ENCODE results near the gene SPRYD7. TPM values are rescaled to one million over a fixed set of nuclear protein-coding genes. Genes with fewer than 3 reads are reported as not detected.
A peak's percentile ranks its signal among the peaks of the same experiment; 100 is the strongest.
"Not testable (repeated sequence)": the region's sequence is repeated elsewhere in the genome, so short reads cannot be mapped to it uniquely, and the experiment has no call there.

SPRYD7 gene
- total RNA-seq, 2 donors from 2014 or later, result 5.2 to 8.0 TPM

DNA sequence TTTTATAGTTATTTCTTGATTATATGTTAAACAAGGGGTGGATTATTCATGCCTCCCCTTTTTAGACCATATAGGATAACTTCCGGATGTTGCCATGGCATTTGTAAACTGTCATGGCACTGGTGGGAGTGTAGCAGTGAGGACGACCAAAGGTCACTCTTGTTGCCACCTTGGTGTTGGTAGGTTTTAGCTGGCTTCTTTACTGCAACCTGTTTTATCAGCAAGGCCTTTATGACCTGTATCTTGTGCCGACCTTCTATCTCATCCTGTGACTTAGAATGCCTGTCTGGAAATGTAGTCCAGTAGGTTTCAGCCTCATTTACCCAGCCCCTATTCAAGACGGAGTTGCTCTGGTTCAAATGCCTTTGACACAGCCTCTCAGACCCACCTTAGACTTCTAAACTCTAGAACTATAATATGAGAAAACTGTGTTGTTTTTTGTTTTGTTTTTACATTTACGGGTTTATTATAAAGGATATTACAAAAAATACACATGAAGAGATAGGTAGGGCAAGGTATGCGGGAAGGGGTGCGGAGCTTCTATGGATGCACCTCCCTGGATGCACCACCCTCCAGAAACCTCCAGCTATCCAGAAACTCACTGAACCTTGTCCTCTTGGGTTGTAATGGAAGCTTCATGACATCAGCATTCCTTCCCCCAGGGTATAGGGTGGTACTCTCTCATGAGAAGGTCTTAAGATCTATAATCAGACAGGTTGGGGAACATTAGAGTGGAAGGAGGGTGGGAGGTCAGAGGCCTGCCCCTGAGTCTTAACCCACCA is 15.8 kb upstream of the SPRYD7 start:
- DNase-seq (ENCODE audit: low spot score) (no peak), ATAC-seq (no peak)
- Mint-ChIP-seq H3K4me1 (ENCODE audit: low read depth in 2 of 2) (no peaks in the 10 kb centered on the region), H3K27me3 (no peaks in the 10 kb centered on the region), H3K9me3 (no peaks in the 10 kb centered on the region), H3K36me3 (no peaks in the 10 kb centered on the region), H3K27ac (no peak overlapping the region), H3K4me3 (no peak overlapping the region)

DNA sequence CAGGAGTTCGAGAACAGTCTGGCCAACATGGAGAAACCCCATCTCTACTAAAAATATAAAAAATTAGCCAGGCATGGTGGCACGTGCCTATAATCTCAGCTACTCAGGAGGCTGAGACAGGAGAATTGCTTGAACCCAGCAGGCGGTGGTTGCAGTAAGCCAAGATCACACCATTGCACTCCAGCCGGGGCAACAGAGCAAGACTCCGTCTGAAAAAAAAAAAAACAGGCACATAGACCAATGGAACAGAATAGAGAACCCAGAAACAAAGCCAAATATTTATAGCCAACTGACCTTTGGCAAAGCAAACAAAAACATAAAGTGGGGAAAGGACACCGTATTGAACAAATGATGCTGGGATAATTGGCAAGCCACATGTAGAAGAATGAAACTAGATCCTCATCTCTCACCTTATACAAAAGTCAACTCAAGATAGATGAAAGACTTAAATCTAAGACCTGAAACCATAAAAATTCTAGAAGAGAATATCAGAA is 12.7 kb upstream of the SPRYD7 start:
- H3K36me3 Mint-ChIP-seq; H3K4me3 Mint-ChIP-seq; H3K27me3 Mint-ChIP-seq; ATAC-seq; DNase-seq (ENCODE audit: low spot score); H3K9me3 Mint-ChIP-seq; H3K27ac Mint-ChIP-seq; H3K4me1 Mint-ChIP-seq (ENCODE audit: low read depth in 2 of 2): not testable (repeated sequence)

DNA sequence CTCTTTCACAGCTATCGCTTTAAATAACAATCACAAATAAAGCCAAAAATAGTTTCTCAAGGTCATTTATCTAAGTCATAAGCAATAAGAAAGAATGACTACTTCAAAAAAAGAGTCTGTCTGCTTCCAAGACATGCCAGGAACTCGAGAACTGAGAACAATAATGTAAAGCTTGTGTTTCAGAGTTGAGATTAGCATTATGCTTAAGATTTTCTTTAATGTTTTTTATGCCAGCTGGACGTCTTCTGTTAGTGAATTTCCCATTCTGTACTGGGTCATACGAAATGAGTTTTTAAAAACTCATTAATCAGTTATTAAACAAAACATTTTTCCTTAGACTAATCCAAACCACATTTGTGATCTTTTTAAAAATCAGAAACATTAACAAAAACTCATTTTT is 3.2 kb upstream of the SPRYD7 start:
- Mint-ChIP-seq H3K4me3 (no peak overlapping the region), H3K27me3 (no peaks in the 10 kb centered on the region)

DNA sequence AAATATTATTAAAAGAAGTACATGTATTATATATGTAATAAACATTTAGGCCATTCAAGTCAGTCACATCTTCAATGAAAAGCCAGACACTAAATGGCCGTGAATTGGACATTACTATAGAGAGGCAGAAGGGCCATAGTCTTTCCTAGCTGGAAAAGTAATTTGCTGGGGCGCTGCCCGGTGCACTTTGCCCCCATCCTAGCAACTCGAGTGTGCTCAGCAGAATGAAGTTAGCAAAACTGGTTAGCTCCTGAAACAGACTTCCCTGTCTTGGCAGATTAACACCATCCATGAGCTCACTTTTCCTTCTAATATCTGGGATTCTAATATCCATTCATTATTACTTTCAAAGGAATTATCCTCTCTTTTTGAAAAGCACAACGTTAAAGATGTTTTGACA is 2.8 kb upstream of the SPRYD7 start:
- H3K27ac Mint-ChIP-seq, result no peak overlapping the region
- no peaks in the 10 kb centered on the region for H3K36me3 Mint-ChIP-seq
- no peaks in the 10 kb centered on the region for H3K27me3 Mint-ChIP-seq
- ATAC-seq (no peak), DNase-seq (ENCODE audit: low spot score) (no peak)
- H3K4me3 Mint-ChIP-seq, result no peak overlapping the region
- H3K4me1 Mint-ChIP-seq (ENCODE audit: low read depth in 2 of 2), result peaks cover 6 to 16% of the 10 kb centered on the region in 2 donors
- no peaks in the 10 kb centered on the region for H3K9me3 Mint-ChIP-seq

More for the DNA sequence above, 3.2 kb upstream of the SPRYD7 start:
- DNase-seq (ENCODE audit: low spot score), result no peak
- Mint-ChIP-seq H3K36me3 (no peaks in the 10 kb centered on the region), H3K4me1 (ENCODE audit: low read depth in 2 of 2) (peaks cover 6 to 16% of the 10 kb centered on the region in 2 donors), H3K9me3 (no peaks in the 10 kb centered on the region), H3K27ac (no peak overlapping the region)
- no peak for ATAC-seq

DNA sequence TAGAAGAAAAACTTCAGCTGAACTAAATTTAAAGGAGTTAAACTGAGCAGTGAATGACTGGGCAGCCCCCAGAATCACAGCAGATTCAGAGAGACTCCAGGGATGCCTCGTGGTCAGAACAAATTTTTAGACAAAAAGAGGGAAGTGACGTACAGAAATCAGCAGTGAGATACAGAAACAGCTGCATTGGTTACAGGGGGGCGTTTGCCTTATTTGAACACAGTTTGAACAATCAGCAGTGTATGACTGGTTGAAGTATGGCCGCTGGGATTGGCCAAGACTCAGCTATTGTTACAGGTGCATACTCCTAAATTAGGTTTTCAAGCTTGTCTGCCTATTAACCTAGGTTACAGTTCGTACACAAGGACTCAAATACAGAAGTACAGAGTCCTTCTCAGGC is 2.2 kb upstream of the SPRYD7 start:
- no peaks in the 10 kb centered on the region for H3K27me3 Mint-ChIP-seq
- no peaks in the 10 kb centered on the region for H3K9me3 Mint-ChIP-seq
- ATAC-seq, result no peak
- no peak for DNase-seq (ENCODE audit: low spot score)
- H3K27ac Mint-ChIP-seq, result no peak overlapping the region
- no peak overlapping the region for H3K4me3 Mint-ChIP-seq
- no peaks in the 10 kb centered on the region for H3K36me3 Mint-ChIP-seq
- peaks cover 6 to 16% of the 10 kb centered on the region in 2 donors for H3K4me1 Mint-ChIP-seq (ENCODE audit: low read depth in 2 of 2)

DNA sequence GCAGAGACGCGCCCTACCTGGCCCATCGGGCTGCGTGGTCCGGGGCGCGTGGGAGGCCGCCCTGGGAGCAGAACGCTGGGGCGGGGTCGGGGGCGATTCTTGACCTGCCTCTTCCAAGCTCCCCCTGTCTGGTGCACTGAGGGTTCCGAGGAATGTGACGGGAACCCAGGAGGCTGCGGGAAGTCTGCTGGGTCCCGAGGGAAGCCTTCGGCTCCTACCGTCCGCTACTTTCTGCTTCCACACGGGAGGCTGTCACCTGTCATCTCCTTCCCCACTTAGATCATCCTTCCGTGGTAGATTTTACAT is 781 bp upstream of the SPRYD7 start:
- no peak for ATAC-seq
- Mint-ChIP-seq H3K36me3 (no peaks in the 10 kb centered on the region), H3K4me3 (peak overlapping the region; percentile 95), H3K27me3 (no peaks in the 10 kb centered on the region), H3K4me1 (ENCODE audit: low read depth in 2 of 2) (peaks cover 8 to 16% of the 10 kb centered on the region in 2 donors), H3K27ac (peak overlapping the region in 1 of 2 donors; percentile 59), H3K9me3 (no peaks in the 10 kb centered on the region)
- no peak for DNase-seq (ENCODE audit: low spot score)

DNA sequence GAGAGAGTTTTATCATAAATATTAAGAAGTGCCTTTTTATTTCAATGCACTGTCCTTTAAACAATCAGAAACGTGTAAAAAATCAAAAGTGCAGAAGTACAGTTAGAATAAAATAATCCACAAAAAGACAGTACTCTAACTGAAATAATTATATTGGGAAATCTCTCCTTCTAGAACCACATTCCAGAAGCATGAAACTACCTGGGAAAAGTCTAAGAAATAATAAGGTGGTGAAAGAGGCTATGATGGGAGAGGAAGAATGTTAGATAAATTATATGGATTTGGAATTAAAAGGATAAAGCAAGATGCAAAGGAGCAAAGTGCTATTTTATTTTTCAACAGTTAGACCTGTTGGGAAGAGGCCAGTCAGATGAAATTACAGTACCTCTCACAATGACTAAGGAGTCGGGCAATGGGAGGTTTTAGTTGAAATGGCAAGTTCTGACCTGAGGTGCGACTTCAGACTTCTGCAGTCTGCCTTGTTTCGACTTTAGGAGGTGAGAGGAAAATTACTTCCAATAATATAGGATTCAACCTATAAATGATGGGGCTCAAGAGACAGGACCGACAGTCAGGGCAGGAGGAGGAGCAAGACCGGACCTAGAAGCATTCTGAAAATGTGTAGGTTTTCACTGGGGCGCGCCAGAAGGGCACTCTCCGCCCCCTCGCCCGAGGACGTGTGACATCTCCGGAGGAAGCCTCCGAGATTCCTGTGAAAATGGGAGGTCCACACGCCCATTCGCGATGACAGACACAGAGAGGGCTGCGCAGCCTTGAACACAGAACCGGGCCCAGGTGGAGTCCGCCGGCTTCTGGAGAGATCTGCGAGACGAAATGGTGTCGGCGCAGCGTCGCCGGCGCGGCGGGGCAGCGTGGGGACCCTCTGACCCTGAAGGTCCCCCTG is 717 bp downstream of the SPRYD7 start:
- no peaks in the 10 kb centered on the region for H3K27me3 Mint-ChIP-seq
- peak overlapping the region; percentile 95 for H3K4me3 Mint-ChIP-seq
- H3K36me3 Mint-ChIP-seq, result no peaks in the 10 kb centered on the region
- no peaks in the 10 kb centered on the region for H3K9me3 Mint-ChIP-seq
- ATAC-seq, result peak; percentile 34 to 43
- H3K4me1 Mint-ChIP-seq (ENCODE audit: low read depth in 2 of 2), result peaks cover 8 to 16% of the 10 kb centered on the region in 2 donors
- H3K27ac Mint-ChIP-seq, result peak overlapping the region; percentile 59 to 91
- peak; percentile 67 for DNase-seq (ENCODE audit: low spot score)

DNA sequence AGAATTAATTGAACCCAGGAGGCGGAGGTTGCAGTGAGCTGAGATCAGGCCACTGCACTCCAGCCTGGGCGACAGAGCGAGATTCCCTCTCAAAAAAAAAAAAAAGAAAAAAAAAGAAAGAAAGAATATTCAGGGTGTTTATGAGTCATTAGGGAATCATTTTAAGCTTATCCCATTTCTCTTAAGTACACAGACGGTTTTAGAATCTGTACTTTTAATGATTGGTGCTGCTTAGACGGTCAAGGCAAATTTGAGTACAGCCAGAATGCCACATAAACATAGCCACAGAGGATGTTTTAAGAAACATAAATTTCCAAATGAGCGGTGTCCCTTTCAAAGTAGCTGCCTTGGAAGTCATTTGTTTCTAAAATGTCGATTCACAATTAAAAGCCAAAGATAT is 2.6 kb downstream of the SPRYD7 start:
- Mint-ChIP-seq H3K27me3 (no peaks in the 10 kb centered on the region), H3K4me3 (no peak overlapping the region), H3K36me3 (no peaks in the 10 kb centered on the region), H3K9me3 (no peaks in the 10 kb centered on the region), H3K4me1 (ENCODE audit: low read depth in 2 of 2) (peaks cover 8 to 16% of the 10 kb centered on the region in 2 donors), H3K27ac (no peak overlapping the region)
- DNase-seq (ENCODE audit: low spot score) (no peak), ATAC-seq (no peak)

DNA sequence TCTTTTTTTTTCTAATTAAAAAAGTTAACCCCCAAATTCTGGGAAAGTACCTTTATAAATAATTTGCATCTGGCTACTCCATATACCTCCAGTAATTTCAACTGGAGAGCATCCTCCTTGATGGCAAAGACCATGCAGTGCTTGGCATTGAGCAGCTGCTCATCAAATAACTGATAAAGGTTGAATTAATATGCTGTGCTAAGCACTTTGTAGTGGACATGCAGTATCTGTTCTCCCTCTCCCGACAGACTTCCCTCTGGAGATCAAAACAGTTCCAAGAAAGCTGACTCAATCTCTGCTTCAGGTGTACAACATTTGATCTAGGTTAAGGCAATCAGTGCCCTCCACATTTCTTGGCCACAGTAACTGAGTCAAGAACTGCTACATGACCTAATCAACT is 3.3 kb downstream of the SPRYD7 start:
- no peak overlapping the region for H3K4me3 Mint-ChIP-seq
- DNase-seq (ENCODE audit: low spot score) (no peak), ATAC-seq (no peak)
- no peaks in the 10 kb centered on the region for H3K9me3 Mint-ChIP-seq
- no peaks in the 10 kb centered on the region for H3K36me3 Mint-ChIP-seq
- H3K27ac Mint-ChIP-seq, result no peak overlapping the region
- H3K27me3 Mint-ChIP-seq, result no peaks in the 10 kb centered on the region
- H3K4me1 Mint-ChIP-seq (ENCODE audit: low read depth in 2 of 2), result peaks cover 8 to 16% of the 10 kb centered on the region in 2 donors

DNA sequence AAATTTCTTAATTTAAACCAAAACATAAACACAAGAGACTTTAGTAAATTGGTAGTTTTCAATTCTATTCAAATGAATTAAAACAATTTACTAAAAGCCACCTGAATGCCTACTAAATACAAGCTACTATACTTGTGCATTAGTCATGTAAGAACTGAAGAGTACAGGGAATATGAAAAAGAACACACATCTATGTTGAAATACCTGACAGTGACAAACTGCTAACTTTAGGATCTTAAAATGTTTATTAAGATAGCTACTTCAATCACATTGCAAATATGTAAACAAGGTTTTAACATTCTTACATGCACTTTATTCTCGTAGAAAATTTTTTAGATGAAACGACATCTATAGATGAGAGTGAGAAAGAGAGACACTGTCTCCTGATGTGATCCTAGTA is 4.1 kb downstream of the SPRYD7 start:
- Mint-ChIP-seq H3K36me3 (no peaks in the 10 kb centered on the region), H3K4me3 (no peak overlapping the region), H3K9me3 (no peaks in the 10 kb centered on the region), H3K4me1 (ENCODE audit: low read depth in 2 of 2) (peaks cover 8 to 16% of the 10 kb centered on the region in 2 donors), H3K27ac (no peak overlapping the region), H3K27me3 (no peaks in the 10 kb centered on the region)
- DNase-seq (ENCODE audit: low spot score) (no peak), ATAC-seq (no peak)

DNA sequence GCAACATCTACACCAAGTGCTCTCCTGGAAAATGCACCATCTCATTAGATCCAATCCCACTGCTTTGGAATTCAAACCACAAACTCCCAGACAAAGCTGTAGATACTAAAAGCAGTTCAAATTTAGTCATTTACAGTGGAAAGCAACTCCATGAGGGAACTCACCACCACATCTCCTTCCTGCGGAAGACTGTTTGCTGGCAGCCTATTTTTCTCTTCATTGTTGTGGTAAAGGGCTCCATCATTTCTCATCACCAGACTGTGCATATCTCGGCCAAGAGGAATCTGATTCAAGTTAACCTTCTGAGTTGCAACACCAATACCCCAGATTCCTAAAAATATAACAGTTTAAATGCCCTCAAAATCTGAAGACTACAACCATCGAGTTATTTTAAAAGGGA is 8.4 kb downstream of the SPRYD7 start:
- no peak for DNase-seq (ENCODE audit: low spot score)
- Mint-ChIP-seq H3K27ac (no peak overlapping the region), H3K27me3 (no peaks in the 10 kb centered on the region), H3K9me3 (no peaks in the 10 kb centered on the region), H3K36me3 (no peaks in the 10 kb centered on the region), H3K4me3 (no peak overlapping the region), H3K4me1 (ENCODE audit: low read depth in 2 of 2) (no peaks in the 10 kb centered on the region)
- no peak for ATAC-seq

DNA sequence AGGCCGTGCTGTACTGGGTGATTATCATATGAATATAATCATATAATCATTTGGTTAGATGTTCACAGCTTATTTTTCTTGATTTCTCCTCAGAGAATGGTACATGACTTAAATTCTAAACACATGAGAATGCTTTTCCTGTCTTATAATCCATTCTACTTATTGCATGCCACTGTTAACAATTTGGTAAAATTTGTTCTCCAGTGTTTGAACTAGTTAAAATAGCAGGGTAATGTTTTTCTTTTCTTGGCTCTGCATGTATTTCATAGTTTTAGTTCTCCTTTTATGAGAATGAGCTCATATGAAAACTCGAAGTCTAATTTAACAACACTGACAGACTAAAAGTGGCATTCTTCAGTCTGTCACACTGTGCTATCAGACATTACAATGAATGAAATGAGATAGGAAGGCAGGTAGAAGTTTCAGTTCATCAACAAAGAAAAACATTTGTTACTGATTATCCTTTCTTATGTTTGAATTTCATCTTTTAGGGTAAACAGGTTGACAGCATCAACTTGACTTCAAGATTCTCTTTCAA is 10.2 kb downstream of the SPRYD7 start:
- H3K9me3 Mint-ChIP-seq, result peaks cover 3% of the 10 kb centered on the region
- DNase-seq (ENCODE audit: low spot score) (no peak), ATAC-seq (no peak)
- H3K27me3 Mint-ChIP-seq, result no peaks in the 10 kb centered on the region
- peaks cover 5% of the 10 kb centered on the region for H3K36me3 Mint-ChIP-seq
- H3K4me3 Mint-ChIP-seq, result no peak overlapping the region
- H3K27ac Mint-ChIP-seq, result no peak overlapping the region
- peaks cover 0 to 3% of the 10 kb centered on the region in 2 donors for H3K4me1 Mint-ChIP-seq (ENCODE audit: low read depth in 2 of 2)

DNA sequence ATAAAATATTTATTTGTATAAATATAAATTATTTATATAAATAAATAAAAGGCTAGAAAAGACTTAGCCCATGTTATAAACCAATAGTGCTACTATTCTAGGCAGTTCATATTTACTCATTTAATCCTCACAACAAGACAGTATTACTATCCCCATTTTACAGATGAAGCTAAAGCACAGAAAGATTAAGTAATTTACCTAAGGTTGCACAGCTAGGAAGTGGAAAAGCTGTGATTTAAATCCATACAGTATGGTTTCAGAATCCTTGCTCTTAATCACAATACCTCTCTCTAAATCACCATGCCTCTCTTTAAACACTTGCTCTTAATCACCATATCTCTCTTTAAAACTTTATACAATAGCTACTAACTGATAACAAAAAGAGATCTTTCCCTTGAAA is 13.8 kb downstream of the SPRYD7 start:
- Mint-ChIP-seq H3K36me3 (peaks cover 6% of the 10 kb centered on the region), H3K4me1 (ENCODE audit: low read depth in 2 of 2) (peaks cover 0 to 4% of the 10 kb centered on the region in 2 donors), H3K27me3 (no peaks in the 10 kb centered on the region), H3K4me3 (no peak overlapping the region), H3K9me3 (peaks cover 3% of the 10 kb centered on the region), H3K27ac (no peak overlapping the region)
- no peak for DNase-seq (ENCODE audit: low spot score)
- no peak for ATAC-seq

DNA sequence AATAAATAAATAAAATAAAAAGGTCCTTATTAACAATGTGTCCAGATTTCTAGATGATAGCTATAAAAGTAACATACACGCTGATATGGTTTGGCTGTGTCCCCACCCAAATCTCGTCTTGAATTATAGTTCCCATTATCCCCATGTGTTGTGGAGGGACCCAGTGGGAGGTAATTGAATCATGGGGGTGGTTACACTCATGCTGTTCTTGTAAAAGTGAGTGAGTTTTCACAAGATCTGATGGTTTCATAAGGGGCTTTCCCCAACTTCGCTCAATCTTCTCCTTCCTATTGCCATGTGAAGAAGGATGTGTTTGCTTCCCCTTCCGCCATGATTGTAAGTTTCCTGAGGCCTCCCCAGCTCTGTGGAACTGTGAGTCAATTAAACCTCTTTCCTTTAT is 15.2 kb downstream of the SPRYD7 start:
- ATAC-seq; H3K9me3 Mint-ChIP-seq; H3K27me3 Mint-ChIP-seq; H3K27ac Mint-ChIP-seq; H3K4me1 Mint-ChIP-seq (ENCODE audit: low read depth in 2 of 2); DNase-seq (ENCODE audit: low spot score); H3K4me3 Mint-ChIP-seq: not testable (repeated sequence)
- peaks cover 12% of the 10 kb centered on the region for H3K36me3 Mint-ChIP-seq

All from natural killer cell treated with Interleukin-12 subunit alpha and Interleukin-12 subunit beta and Interleukin-15 and Interleukin-18, amount 100 ng/mL, for 72 hours (primary cell).